NCI-H82 treated with DMSO at 0.1 percent for 48 hours (cell line): ENCODE results near the gene ENO2.

Experiments
- DNase-seq: peaks from one replicate; lab custom pipeline; 2025; ENCODE audit not compliant: unreplicated experiment; lab: John Stamatoyannopoulos, UW

The ENO2 gene

GRCh38 chr12:6929466-6930452 is 15.4 kb downstream of the ENO2 start:
- DNase-seq: no peak

GRCh38 chr12:6932766-6933165 is 18.4 kb downstream of the ENO2 start:
- no peak for DNase-seq

- DNase-seq: no peak
Measured at GRCh38 chr12:6934110-6934509, 19.7 kb downstream of the ENO2 start.

GRCh38 chr12:6935371-6936193 is 21.2 kb downstream of the ENO2 start:
- DNase-seq: no peak

- DNase-seq: no peak
Measured at GRCh38 chr12:6936194-6936635, 21.8 kb downstream of the ENO2 start.

GRCh38 chr12:6936636-6937480 is 22.5 kb downstream of the ENO2 start:
- DNase-seq: no peak

GRCh38 chr12:6937481-6938352 is 23.3 kb downstream of the ENO2 start:
- peak; percentile 91 for DNase-seq

- no peak for DNase-seq
Measured at GRCh38 chr12:6938353-6939190, 24.2 kb downstream of the ENO2 start.

GRCh38 chr12:6939191-6939540 is 24.8 kb downstream of the ENO2 start:
- no peak for DNase-seq

GRCh38 chr12:6941267-6941666 is 26.9 kb downstream of the ENO2 start:
- no peak for DNase-seq

- DNase-seq: no peak
Measured at GRCh38 chr12:6941782-6942181, 27.4 kb downstream of the ENO2 start.

- DNase-seq: no peak
Measured at GRCh38 chr12:6942331-6942665, 27.9 kb downstream of the ENO2 start.

- peak; percentile 96 for DNase-seq
Measured at GRCh38 chr12:6943389-6943721, 29.0 kb downstream of the ENO2 start.

- DNase-seq: peak; percentile 96
Measured at GRCh38 chr12:6943722-6944380, 29.5 kb downstream of the ENO2 start, which contains the start of the genes C12orf57 and RNU7-1. Gene C12orf57, plus strand, starts transcription at chr12:6944022. Its CDS starts 100 bp downstream, at chr12:6944122. Gene RNU7-1, plus strand, starts transcription at chr12:6943816.

- peak; percentile 88 for DNase-seq
Measured at GRCh38 chr12:6944381-6945186, 30.2 kb downstream of the ENO2 start.

GRCh38 chr12:6945613-6946012 is 31.2 kb downstream of the ENO2 start:
- DNase-seq: no peak

GRCh38 chr12:6946033-6946919 is 31.9 kb downstream of the ENO2 start:
- peak; percentile 89 for DNase-seq
